Epithelial cell of alveolus of lung (primary cell): ENCODE measurements around the gene DEF6. TPM values are rescaled to one million over a fixed set of nuclear protein-coding genes. Genes with fewer than 3 reads are reported as not detected.

Source experiments
- total RNA-seq: library from RNA; depleted of rRNA; stranded (reverse); fragments of >200 nt; gene quantifications from 2 replicates; pipeline ENCODE4 v1.2.1, GENCODE V29; 2015

The DEF6 gene, protein sequence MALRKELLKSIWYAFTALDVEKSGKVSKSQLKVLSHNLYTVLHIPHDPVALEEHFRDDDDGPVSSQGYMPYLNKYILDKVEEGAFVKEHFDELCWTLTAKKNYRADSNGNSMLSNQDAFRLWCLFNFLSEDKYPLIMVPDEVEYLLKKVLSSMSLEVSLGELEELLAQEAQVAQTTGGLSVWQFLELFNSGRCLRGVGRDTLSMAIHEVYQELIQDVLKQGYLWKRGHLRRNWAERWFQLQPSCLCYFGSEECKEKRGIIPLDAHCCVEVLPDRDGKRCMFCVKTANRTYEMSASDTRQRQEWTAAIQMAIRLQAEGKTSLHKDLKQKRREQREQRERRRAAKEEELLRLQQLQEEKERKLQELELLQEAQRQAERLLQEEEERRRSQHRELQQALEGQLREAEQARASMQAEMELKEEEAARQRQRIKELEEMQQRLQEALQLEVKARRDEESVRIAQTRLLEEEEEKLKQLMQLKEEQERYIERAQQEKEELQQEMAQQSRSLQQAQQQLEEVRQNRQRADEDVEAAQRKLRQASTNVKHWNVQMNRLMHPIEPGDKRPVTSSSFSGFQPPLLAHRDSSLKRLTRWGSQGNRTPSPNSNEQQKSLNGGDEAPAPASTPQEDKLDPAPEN
- total RNA-seq: 2.5 and 2.7 TPM in 2 replicates

DNA sequence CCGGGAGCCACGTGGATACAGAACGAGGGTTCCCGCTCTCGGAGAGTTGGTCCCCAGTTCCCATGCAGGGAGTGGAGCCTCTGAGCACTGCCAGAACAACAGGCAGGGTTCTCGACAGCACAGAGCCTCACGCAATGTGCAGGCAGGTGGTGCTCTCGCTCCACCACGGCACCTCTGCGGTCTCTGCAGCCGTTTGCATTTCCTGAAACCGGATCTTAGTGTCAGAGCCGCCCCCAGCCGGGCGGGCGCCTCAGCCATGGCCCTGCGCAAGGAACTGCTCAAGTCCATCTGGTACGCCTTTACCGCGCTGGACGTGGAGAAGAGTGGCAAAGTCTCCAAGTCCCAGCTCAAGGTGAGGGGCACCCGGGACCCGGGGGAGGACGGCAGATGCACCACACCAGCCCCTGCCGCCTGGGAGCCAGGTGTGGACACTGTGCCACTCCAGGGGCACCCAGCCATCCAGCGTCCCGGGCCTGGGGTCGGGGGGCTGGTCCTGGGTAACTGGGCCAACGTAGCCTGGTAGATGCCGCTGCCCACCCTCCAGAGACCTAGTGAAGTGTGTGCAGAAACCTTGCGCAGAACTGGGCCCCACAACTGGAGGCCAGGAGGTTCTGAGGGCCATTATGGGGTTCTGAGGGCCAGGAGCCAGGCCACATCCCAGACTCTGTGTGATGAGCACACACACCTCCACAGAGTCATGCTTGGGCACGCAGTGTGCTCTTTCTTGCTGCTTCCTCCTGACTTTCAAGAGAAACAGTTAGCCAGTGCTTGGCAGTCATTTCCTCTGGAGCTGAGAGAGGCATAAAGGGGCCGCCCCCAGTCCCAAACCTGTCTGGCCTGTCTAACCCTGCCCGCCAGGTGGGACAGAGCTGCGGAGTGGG lies at the start of gene DEF6:
TSS of gene DEF6 (plus strand) at position 218 of the 881 bp plus-strand sequence. CDS start at position 257, 39 bp downstream.

DNA sequence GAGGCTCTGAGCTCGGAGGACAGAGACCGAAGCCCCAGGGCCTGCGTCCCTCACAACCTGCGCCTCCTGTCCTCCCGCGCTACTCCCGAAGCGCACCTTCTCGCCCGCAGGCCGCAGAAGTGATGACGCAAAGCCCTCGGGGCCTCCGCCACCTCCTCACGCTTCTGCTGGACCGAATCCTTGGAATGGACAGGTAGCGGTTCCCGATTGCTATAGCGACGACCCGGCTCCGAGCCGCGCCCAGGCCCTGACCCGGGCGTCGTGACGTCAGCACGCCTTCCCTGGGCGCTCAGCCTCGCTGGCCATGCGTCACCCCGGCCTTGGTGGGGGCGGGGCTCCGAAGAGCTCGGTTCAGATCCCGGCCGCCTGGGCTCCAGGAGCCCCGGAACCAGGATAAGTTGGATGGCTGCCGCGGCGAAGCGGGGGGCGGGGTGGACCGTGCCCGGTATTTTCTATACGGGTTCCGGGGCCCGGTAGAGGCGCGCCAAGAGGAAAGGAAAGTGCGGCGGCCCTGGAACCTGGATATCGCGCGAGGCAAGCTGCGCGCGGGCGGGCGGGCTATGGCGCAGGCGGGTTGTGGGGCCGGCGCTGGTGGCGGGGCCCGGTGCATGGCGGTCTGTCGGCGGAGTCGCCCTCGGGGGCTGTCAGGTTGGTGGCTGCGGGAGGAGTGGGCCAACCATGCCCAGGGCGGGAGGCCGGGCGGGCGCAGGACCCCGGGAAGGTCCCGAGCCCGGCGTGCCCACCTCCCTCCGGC lies 38.2 kb upstream of the DEF6 start, which contains the start of gene ZNF76:
TSS of gene ZNF76 (plus strand) at position 542 of the 754 bp plus-strand sequence. CDS start 21,417 bp downstream, outside the sequence.

DNA sequence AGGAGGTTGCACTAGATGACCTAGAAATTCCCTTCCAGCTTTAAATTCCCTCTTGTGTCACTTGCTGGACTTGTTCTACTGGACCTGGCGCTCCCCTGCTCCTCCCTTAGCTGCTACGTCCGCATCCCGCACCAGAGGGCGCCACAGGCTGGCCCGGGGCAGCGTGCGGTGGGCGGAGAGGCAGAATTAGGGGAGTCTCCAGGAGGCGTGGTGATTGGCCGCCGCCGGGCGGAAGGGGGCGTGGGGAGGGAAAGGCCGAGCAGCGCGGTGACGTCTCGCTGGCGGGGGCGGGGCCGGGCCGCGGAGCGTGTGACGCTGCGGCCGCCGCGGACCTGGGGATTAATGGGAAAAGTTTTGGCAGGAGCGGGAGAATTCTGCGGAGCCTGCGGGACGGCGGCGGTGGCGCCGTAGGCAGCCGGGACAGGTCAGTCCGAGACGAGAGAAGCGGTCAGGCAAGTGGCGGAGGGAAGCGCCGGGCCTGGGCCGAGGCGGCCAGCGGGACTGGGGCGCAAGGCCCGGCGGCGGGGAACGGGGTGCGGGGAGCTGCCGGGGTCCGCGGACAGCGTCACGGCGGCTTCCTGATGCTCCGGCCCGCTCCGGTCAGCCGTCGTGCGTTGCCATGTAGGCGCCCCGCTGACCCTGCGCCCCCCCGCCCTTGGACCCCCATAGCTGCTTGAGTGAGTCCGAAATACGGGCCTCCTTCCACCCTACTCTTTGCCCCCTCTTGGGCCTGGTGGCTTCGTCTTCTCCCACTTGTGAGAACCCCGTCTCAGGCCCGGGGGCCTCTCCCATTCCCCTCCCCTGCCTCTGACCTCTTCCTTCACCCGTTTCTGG lies 44.9 kb downstream of the DEF6 start, which contains the start of gene PPARD:
TSS of gene PPARD (plus strand) at position 301 of the 834 bp plus-strand sequence. CDS start 68,530 bp downstream, outside the sequence.

Other genes starting within 250 kb of the DEF6 start
- not detected in 2 replicates for gene TCP11, start 156.5 kb upstream of the DEF6 start, total RNA-seq
- 0.16 and 0.26 TPM in 2 replicates for gene SCUBE3, start 83.9 kb upstream of the DEF6 start, total RNA-seq
- 7.2 and 17.5 TPM in 2 replicates for gene ZNF76, start 38.1 kb upstream of the DEF6 start, total RNA-seq
- gene PPARD, start 44.7 kb downstream of the DEF6 start, total RNA-seq: 17.3 and 21.2 TPM in 2 replicates
- gene FANCE, start 154.5 kb downstream of the DEF6 start, total RNA-seq: 4.6 and 9.4 TPM in 2 replicates
- 2,141 and 2,306 TPM in 2 replicates for gene RPL10A, start 170.6 kb downstream of the DEF6 start, total RNA-seq
- gene TEAD3, start 199.3 kb downstream of the DEF6 start, total RNA-seq: 29.6 and 33.4 TPM in 2 replicates
- 0.24 TPM in 1 of 2 replicates, not detected in the other for gene TULP1, start 215.1 kb downstream of the DEF6 start, total RNA-seq